Choroid plexus epithelial cell (primary cell): ENCODE results near the gene MYO15A.

ENCODE experiments used
- DNase-seq: peaks from one replicate; pipeline ENCODE4 v3.0.0-alpha.2; 2010; ENCODE audit warnings: low read depth
- H3K4me3 ChIP-seq: 2 replicates; pipeline ENCODE4 v1.5.1; 2011; ENCODE audit warnings: low read depth, mild to moderate bottlenecking, control low read depth, low read length, moderate library complexity
- TF ChIP-seq, protein P1 (sequence below): conservative IDR thresholded peaks from 2 replicates; pipeline ENCODE4 v1.5.1; 2011; ENCODE audit warnings: low read depth, mild to moderate bottlenecking, control low read depth, inconsistent platforms, low read length, moderate library complexity

MYO15A gene

DNA sequence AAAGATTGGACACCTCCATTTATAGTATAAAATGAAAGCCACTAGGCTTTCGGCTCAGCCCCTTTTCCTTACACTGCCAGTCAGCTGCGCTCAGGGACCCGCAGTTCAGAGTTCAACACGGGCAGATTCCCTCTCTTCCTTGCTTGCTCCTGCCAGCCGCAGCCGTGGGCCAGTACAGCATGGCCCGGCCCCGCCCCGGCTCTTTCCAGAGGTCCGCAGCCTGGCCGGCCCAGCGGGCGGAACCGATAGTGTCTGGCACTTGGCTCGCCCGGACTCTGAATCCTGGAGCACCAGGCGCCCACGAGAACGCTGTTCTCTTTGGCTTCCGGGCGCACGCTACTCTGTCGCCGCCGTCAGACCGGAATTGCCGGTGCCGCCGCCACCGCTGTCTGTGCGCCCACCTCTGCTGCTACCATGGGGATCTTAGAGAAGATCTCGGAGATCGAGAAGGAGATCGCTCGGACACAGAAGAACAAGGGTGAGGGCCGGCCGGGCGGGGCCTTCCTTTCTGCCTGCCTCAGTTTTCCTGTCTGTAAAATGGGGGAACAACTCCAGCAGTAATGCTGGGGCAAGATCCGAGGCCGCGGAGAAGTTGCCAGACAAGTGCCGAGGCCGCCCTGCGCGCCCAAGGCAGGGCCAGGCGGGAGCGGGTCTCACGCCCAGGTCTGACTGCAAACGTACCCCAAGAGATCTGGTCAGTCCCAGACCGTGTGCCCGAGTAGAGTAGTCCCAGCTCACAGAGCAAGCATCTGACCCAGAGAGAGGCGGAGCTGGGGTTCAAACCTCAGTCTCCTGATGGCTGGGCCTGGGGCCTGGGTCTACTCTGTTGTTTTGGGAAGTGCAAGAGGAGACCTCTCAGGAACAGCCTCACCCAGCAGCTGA, 20.7 kb upstream of the MYO15A start, which contains the start of gene DRG2:
TSS of gene DRG2 (plus strand) at position 339 of the 882 bp plus-strand sequence. CDS start at position 415, 76 bp downstream.
- TF ChIP-seq, protein P1, sequence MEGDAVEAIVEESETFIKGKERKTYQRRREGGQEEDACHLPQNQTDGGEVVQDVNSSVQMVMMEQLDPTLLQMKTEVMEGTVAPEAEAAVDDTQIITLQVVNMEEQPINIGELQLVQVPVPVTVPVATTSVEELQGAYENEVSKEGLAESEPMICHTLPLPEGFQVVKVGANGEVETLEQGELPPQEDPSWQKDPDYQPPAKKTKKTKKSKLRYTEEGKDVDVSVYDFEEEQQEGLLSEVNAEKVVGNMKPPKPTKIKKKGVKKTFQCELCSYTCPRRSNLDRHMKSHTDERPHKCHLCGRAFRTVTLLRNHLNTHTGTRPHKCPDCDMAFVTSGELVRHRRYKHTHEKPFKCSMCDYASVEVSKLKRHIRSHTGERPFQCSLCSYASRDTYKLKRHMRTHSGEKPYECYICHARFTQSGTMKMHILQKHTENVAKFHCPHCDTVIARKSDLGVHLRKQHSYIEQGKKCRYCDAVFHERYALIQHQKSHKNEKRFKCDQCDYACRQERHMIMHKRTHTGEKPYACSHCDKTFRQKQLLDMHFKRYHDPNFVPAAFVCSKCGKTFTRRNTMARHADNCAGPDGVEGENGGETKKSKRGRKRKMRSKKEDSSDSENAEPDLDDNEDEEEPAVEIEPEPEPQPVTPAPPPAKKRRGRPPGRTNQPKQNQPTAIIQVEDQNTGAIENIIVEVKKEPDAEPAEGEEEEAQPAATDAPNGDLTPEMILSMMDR = peak; percentile 33
- peak within 1 kb of the TSS; percentile 85 for H3K4me3 ChIP-seq
- DNase-seq = peak; percentile 94

DNA sequence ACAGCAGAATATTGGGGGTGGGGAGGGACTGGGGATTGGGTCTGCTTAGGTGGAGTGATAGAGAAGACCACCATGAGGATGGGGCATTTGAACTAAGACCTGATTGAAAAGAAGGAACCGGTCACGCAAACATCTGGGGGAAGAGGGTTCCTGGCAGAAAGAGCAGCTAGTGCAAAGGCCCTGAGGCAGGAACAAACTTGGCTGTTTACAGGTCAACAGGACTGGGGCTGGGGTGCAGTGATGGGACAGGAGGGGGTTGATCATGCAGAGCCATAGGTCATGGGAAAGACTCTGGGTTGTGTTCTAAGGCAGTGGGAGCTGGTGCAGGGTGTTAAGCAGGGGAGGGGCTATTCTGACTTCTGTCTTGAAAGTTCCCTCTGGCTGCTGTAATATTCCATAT, 18.9 kb upstream of the MYO15A start:
- H3K4me3 ChIP-seq = no peak overlapping the region
- no peak for DNase-seq
- TF ChIP-seq, protein P1 = no peak

DNA sequence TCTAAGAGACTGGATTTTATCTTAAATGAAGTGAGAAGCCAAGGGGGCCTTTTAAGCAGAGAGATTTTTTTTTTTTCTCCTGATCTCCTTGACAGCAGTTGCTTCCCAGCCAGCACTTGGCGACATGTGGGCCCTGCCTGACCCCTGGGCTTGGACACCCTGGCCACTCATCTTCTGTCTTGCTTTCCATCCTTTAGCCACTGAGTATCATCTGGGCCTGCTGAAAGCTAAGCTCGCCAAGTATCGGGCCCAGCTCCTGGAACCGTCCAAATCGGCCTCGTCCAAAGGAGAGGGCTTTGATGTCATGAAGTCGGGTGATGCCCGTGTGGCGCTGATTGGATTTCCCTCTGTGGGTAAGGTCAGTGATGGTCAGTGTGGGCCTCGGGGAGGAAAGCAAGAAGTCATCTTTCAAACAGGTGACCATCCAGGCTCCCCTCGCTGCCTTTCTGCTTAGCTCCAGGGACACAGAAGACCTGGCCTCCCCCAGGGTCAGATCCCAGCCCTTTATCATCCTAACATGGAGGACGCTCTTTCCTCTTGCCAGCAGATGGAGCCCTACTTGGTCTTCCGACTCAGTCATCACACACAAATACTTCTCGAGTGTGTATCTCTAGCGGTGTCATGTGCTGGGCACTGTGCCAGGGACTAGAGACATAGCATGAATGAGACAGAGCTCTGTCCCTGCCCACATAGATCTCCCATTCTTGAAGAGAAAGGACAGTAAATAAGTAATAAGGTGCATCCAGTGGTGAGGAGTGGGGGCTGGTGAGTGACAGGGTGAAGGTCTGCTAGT, 14.7 kb upstream of the MYO15A start:
- no peak overlapping the region for H3K4me3 ChIP-seq
- TF ChIP-seq, protein P1 = peak; percentile 77
- DNase-seq = peak; percentile 92

DNA sequence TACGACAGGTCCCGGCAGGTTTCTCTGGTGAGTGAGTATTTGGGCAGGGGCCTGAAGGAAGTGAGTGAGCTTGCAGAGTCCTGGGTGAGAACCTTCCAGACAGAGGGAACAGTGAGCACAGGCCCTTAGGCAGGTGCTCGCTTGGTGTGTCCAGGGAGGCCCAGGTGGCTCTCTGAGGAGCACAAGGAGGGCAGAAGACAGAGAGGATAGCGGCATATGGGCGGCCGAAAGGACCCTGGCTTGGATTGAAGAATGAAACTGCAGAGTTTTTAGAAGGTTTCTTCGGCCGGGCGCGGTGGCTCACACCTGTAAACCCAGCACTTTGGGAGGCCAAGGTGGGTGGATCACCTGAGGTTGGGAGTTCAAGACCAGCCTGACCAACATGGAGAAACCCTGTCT, 14.1 kb upstream of the MYO15A start:
- H3K4me3 ChIP-seq = no peak overlapping the region
- TF ChIP-seq, protein P1 = no peak
- DNase-seq = no peak

DNA sequence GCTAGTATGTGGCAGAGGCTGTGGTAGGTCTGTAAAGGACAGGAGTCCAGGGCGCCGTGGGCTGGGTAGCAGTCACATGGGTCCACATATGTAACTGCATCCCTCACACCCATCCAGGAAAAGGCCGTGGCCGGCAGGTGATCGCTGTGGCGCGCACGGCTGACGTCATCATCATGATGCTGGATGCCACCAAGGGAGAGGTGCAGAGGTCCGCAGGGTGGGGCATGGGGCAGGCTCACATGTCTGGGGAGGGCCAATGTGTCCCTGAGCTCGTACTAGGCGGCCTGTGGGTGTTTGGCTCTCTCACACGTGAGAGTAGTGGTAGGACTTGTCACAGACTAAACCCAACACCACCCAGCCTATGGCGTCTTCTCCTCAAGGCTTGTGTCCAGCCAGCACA, 9.0 kb upstream of the MYO15A start:
- no peak overlapping the region for H3K4me3 ChIP-seq
- no peak for DNase-seq
- TF ChIP-seq, protein P1 = no peak

DNA sequence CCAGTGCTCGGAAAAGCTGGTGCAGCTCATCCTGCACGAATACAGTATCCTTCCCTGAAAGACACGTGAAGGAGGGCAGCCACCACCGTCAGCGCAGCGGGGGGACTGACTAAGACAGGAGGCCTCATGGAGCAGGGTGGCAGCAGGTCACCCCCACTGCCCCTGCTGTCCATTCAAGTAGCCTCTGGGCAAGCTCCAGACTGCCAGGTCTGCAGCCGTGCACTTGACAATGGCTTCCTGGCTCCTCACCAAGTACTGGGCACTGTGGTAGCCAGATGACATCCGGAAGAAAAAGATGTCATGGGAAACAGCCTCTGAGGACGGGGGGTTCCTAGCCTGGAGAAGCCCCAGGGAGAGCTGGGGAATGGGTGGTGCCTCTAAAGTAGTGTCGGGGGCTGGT, 7.9 kb upstream of the MYO15A start:
- DNase-seq = no peak
- no peak overlapping the region for H3K4me3 ChIP-seq
- TF ChIP-seq, protein P1 = no peak
